RWPE1 (cell line): ENCODE data around the gene TAS2R60.
"Not testable (repeated sequence)": the region's sequence is repeated elsewhere in the genome, so short reads cannot be mapped to it uniquely, and the experiment has no call there.

Experiments
- CTCF ChIA-PET: fragments of 350-600 bp; sonication (Branson Sonifier 250); formaldehyde crosslinking; extraction: SDS; loops from one replicate; lab custom pipeline; 2021; lab: Yijun Ruan, JAX
- POLR2A ChIA-PET: fragments of 400-600 bp; formaldehyde crosslinking; extraction: SDS; loops from one replicate; lab custom pipeline; 2020; ENCODE audit warnings: antibody characterized with exemption; ENCODE audit not compliant: low non-redundant PET; lab: Yijun Ruan, JAX
- DNase-seq: peaks from one replicate; pipeline ENCODE4 v3.0.0; 2012; ENCODE audit warnings: low spot score
- H3K27ac ChIP-seq: fragments of 450-650 bp; 2 replicates; pipeline ENCODE4 v1.5.1; 2017
- CTCF ChIP-seq: fragments of 450-650 bp; conservative IDR thresholded peaks from 2 replicates; pipeline ENCODE4 v1.5.1; 2017; ENCODE audit warnings: low read depth, mild to moderate bottlenecking

Gene TAS2R60

GRCh38 chr7:143401265-143401664 lies 42.0 kb upstream of the TAS2R60 start:
- ChIA-PET CTCF (no interaction called here), POLR2A (no interaction called here)
- no peak for DNase-seq
- no peak for TF ChIP-seq CTCF
- H3K27ac ChIP-seq, result no peak overlapping the region

- CTCF ChIA-PET, DNase-seq, H3K27ac ChIP-seq, POLR2A ChIA-PET: not testable (repeated sequence)
These were observed 41.0 kb upstream of the TAS2R60 start for GRCh38 chr7:143402233-143402632.

- POLR2A ChIA-PET, result interaction anchor here (1.1 kb wide), 1 partner anchor 17 kb away, joined by 3 read pairs; no protein-coding TSS in a partner anchor
- no peak for TF ChIP-seq CTCF
- H3K27ac ChIP-seq, result no peak overlapping the region
These were observed 37.9 kb upstream of the TAS2R60 start for GRCh38 chr7:143405173-143406001.

GRCh38 chr7:143406002-143406357 lies 37.3 kb upstream of the TAS2R60 start:
- no peak overlapping the region for H3K27ac ChIP-seq
- TF ChIP-seq CTCF, result no peak
- ChIA-PET CTCF (no interaction called here), POLR2A (no interaction called here)
- no peak for DNase-seq

More at GRCh38 chr7:143405173-143406001, 37.9 kb upstream of the TAS2R60 start:
- DNase-seq, result no peak
- CTCF ChIA-PET, result interaction anchor here (0.6 to 0.7 kb wide), 2 partner anchors 10 to 409 kb away, joined by 3 to 5 read pairs; no protein-coding TSS in a partner anchor

DNA sequence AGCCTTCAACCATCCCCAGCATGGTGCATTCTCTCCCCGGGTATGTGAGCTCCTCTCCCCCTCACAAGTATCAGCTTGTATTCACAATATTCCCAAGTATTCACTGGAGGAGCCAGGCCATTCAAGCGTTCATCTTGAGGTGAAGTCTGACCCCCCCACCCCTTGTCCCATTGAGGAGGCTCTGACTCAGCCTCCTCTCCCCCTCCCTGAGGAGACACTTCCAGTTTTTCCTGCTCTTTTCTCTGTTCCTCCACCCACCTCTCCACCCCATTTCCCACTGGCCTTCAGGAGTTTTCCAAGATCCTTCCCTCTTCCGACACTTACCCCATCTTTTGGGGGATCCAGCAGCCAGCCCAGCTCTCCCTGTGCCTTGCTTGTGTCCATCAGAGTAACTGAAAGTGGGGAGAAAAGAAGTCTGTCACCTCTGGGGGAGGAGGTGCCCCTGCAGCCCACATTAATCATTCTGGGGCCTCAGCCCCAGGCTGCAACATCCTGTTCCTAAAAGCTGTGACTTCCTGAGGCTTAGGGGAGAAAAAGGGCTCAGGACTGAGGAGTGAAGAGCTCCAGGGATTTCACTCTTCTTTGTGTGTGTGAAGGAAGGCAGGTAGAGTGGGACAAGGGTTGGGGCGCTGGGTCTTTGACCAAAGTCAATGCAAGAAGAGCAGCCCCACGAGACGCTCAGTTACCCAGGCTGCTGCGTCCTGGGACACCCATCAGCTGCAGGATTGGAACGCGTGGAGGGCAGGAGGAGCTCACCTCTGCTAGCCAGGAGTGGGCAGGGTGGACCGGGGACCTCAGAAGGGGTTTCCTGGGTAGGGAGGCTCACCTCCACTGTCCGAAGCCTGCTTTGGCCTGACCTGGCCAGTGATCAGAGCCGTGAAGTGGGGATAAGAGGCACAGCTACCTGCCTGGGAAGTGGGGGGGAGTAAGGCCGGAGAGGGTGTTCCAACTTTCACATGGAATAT lies 35.7 kb upstream of the TAS2R60 start:
- ChIA-PET POLR2A (no interaction called here), CTCF (interaction anchor here (1.3 kb wide), 1 partner anchor 27 kb away, joined by 6 read pairs; no protein-coding TSS in a partner anchor)
- DNase-seq, result peak; percentile 49
- no peak for TF ChIP-seq CTCF
- H3K27ac ChIP-seq, result peak overlapping the region; percentile 7; the same call in 1 of the 2 replicates

- ChIA-PET CTCF (interaction anchor here (0.7 kb wide), 1 partner anchor 168 kb away, joined by 3 read pairs; no protein-coding TSS in a partner anchor), POLR2A (no interaction called here)
- DNase-seq, result no peak
- TF ChIP-seq CTCF, result no peak
- no peak overlapping the region for H3K27ac ChIP-seq
These were observed 35.0 kb upstream of the TAS2R60 start for GRCh38 chr7:143408252-143408685.
